Lower leg skin (tissue), 4 donors: Measurements from ENCODE around the gene LIPC. TPM values are rescaled to one million over a fixed set of nuclear protein-coding genes. Genes with fewer than 3 reads are reported as not detected.

ENCODE experiments used
- DNase-seq, 2 donors: peaks; one replicate each; pipeline ENCODE4 v3.0.0-alpha.2; 2019; ENCODE audit warnings: low spot score in 2 of 2
- H3K4me3 ChIP-seq: fragments of 200-600 bp; sonication (generic); 2 replicates; pipeline ENCODE4 v1.5.1; 2017; ENCODE audit warnings: mild to moderate bottlenecking, low read depth; ENCODE audit not compliant: poor library complexity, severe bottlenecking
- POLR2A ChIP-seq, 2 donors: fragments of 450-650 bp; IDR thresholded peaks; one replicate each; pipeline ENCODE4 v1.6.1; 2016 to 2017; ENCODE audit warnings: antibody characterized with exemption in 2 of 2, mild to moderate bottlenecking in 1 of 2, moderate library complexity in 1 of 2
- WGBS, 2 donors: methylation state at CpG; one replicate each; pipeline ENCODE4 v1.1.5; 2018; 5-methylcytosine and 5-hydroxymethylcytosine counted together
- intact Hi-C: fragments of 100-400 bp; cut with DNase I; formaldehyde crosslinking; loops from one replicate; pipeline ENCODE4 v1.15.0; 2023; ENCODE audit warnings: low total_unique reads
- total RNA-seq, 4 donors: library from RNA; depleted of rRNA; stranded (reverse); fragments of >200 nt; gene quantifications; one replicate each; pipeline ENCODE4 v1.1.0, GENCODE V29; 2016
- TF ChIP-seq, protein P1 (sequence below), 3 donors: fragments of 450-650 bp; IDR thresholded peaks; one replicate each; pipeline ENCODE4 v1.5.1; 2016; ENCODE audit warnings: antibody characterized with exemption in 3 of 3, mild to moderate bottlenecking in 3 of 3, moderate library complexity in 2 of 3

The LIPC gene
- total RNA-seq, 4 donors from 2014 or later: 0.13 to 0.71 TPM; not detected in 2

DNA sequence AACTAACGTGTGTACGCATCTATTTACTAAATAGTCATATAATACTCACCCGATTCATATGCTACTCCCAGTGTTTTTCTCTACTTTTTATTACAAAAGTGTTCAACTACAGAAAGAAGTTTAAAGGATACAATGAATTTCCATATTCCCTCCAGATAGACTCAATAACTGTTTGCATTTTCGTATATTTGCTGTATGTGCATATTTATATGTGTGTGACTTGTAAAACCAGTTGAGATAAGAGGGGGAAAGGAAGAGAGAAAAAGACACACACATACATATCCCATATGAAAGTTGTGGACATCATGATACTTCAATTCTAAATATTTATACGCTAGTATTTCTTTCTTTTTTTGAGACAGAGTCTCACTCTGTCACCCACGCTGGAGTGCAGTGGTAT is 14.1 kb downstream of the LIPC start:
- intact Hi-C loops: no loop called here
- H3K4me3 ChIP-seq: no peak overlapping the region
- no peak for TF ChIP-seq POLR2A (IDR thresholded peaks at IDR 0.05)
- TF ChIP-seq, protein P1, sequence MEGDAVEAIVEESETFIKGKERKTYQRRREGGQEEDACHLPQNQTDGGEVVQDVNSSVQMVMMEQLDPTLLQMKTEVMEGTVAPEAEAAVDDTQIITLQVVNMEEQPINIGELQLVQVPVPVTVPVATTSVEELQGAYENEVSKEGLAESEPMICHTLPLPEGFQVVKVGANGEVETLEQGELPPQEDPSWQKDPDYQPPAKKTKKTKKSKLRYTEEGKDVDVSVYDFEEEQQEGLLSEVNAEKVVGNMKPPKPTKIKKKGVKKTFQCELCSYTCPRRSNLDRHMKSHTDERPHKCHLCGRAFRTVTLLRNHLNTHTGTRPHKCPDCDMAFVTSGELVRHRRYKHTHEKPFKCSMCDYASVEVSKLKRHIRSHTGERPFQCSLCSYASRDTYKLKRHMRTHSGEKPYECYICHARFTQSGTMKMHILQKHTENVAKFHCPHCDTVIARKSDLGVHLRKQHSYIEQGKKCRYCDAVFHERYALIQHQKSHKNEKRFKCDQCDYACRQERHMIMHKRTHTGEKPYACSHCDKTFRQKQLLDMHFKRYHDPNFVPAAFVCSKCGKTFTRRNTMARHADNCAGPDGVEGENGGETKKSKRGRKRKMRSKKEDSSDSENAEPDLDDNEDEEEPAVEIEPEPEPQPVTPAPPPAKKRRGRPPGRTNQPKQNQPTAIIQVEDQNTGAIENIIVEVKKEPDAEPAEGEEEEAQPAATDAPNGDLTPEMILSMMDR (IDR thresholded peaks at IDR 0.05): no peak
- WGBS, 2 donors: 94% methylated on average over 6 of the region's 6 CpGs
- no peak for DNase-seq

- WGBS, 2 donors: 94 to 96% methylated on average over 5 of the region's 5 CpGs
- intact Hi-C loops: no loop called here
These were observed 14.7 kb downstream of the LIPC start for GRCh38 chr15:58446521-58446920.

DNA sequence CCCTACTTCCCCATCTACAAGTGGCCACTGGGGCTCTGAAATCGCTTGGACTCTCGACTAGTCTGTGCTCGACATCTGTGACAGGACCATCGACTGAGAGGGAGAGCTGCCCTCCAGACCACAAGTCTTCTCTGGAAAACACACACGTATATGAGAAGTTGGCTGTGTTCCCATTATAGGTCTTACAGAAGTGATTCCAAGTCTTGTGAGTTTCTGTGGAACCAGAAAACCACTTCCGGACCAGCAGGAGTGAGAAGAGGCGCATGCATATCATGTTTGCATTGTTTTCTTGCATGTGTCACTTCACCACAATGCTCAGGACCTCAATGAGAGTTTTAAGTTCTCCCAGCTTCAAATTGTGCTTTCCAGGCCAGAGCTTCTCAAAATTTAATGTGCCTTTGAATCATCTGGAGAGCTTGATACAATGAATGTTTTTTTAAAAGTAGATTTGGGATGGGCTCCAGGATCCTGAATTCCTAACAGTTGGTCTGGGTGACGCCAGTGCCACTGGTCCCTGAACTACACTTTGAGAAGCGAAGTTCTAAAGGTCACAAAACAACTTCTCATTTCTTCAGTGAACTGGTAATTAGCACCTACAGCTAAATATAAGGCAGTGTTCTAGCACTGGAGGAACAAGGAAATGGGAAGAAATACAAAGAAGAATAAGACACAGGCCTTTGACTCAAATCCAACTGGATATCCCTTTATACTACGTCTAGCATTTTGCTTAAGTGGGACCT is 15.7 kb downstream of the LIPC start:
- peak in 1 of 2 donors; percentile 74 for DNase-seq
- intact Hi-C loops: no loop called here

More at GRCh38 chr15:58446521-58446920, 14.7 kb downstream of the LIPC start:
- TF ChIP-seq, protein P1 (IDR thresholded peaks at IDR 0.05): no peak
- no peak for TF ChIP-seq POLR2A (IDR thresholded peaks at IDR 0.05)
- DNase-seq: peak in 1 of 2 donors; percentile 69
- H3K4me3 ChIP-seq: no peak overlapping the region

DNA sequence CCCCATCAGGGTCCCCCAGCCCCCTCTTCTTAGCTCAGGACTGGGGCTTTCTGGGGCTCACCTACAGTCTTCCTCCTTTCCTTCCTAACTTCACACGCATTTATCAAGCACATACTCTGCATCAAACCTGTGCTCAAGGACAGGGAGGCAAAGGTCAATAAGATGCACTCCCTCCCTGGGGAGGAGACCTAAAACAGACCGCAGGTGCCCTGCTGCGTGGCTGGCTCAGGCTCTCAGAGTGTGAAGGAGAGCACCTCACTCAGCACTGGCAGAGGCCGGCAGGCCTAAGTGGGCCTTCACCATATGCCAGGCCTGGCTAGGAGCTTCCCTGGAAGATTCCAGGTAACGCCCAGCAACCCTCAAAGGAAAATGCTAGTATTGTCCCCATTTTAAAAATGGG is 16.5 kb downstream of the LIPC start:
- intact Hi-C loops: no loop called here
- WGBS, 2 donors: 92 to 93% methylated on average over 5 of the region's 5 CpGs
- no peak overlapping the region for H3K4me3 ChIP-seq
- DNase-seq: peak in 1 of 2 donors; percentile 83
- TF ChIP-seq, protein P1 (IDR thresholded peaks at IDR 0.05): no peak
- no peak for TF ChIP-seq POLR2A (IDR thresholded peaks at IDR 0.05)

More for the DNA sequence above, 15.7 kb downstream of the LIPC start:
- TF ChIP-seq, protein P1 (IDR thresholded peaks at IDR 0.05): no peak
- no peak for TF ChIP-seq POLR2A (IDR thresholded peaks at IDR 0.05)
- WGBS, 2 donors: 60 to 70% methylated on average over 10 of the region's 10 CpGs
- no peak overlapping the region for H3K4me3 ChIP-seq

DNA sequence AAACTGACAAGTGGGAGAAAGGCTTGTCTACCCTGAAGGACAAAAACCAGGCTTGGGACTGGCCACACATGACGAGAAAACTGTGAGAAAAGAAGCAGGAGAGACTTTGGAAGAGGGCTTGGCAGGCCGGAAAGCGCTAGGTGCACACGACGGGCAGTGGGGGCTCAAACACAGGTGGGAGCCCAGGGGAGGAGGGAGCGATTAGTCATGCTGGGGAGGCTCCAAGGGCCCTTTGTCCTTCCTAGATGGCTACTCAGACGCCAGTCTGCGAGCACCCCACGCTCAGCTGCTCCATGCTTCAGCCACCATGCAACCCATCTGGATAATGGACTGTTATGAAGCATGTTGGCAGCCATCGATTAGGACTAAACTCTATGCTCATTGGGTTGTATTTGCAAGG is 17.1 kb downstream of the LIPC start:
- 87 to 93% methylated on average over 9 to 10 of the region's 10 CpGs for WGBS, 2 donors
- no peak for TF ChIP-seq POLR2A (IDR thresholded peaks at IDR 0.05)
- TF ChIP-seq, protein P1 (IDR thresholded peaks at IDR 0.05): no peak
- intact Hi-C loops: no loop called here
- DNase-seq: peak in 1 of 2 donors; percentile 58
- H3K4me3 ChIP-seq: no peak overlapping the region
